Medulla oblongata (tissue), 1 donor: Measurements from ENCODE around the gene OR6J1.
A peak's percentile ranks its signal among the peaks of the same experiment; 100 is the strongest.
"Not testable (repeated sequence)": the region's sequence is repeated elsewhere in the genome, so short reads cannot be mapped to it uniquely, and the experiment has no call there.

ENCODE experiments used
- DNase-seq: peaks from one replicate; pipeline ENCODE4 v3.0.0-alpha.2; 2015; ENCODE audit errors: extremely low spot score

The OR6J1 gene

GRCh38 chr14:22606380-22606779 is 37.8 kb downstream of the OR6J1 start:
- no peak for DNase-seq

GRCh38 chr14:22602862-22603261 is 41.3 kb downstream of the OR6J1 start:
- no peak for DNase-seq

- DNase-seq = no peak
Measured at GRCh38 chr14:22601996-22602395, 42.2 kb downstream of the OR6J1 start.

GRCh38 chr14:22601456-22601855 is 42.7 kb downstream of the OR6J1 start:
- DNase-seq = no peak

- no peak for DNase-seq
Measured at GRCh38 chr14:22600027-22600426, 44.1 kb downstream of the OR6J1 start.

GRCh38 chr14:22599349-22599748 is 44.8 kb downstream of the OR6J1 start:
- DNase-seq = no peak

GRCh38 chr14:22598896-22599244 is 45.3 kb downstream of the OR6J1 start:
- DNase-seq = peak; percentile 50

GRCh38 chr14:22598099-22598895 is 45.9 kb downstream of the OR6J1 start, which contains the start of gene ABHD4:
Gene ABHD4 (plus strand): TSS chr14:22598300. CDS start chr14:22598307, 7 bp downstream.
- peak; percentile 89 for DNase-seq

GRCh38 chr14:22597771-22598098 is 46.4 kb downstream of the OR6J1 start:
- DNase-seq = no peak

- DNase-seq = no peak
Measured at GRCh38 chr14:22597265-22597664, 46.9 kb downstream of the OR6J1 start.

- DNase-seq = no peak
Measured at GRCh38 chr14:22596354-22596879, 47.7 kb downstream of the OR6J1 start.

- DNase-seq = no peak
Measured at GRCh38 chr14:22594156-22594716, 49.9 kb downstream of the OR6J1 start.

GRCh38 chr14:22593601-22594000 is 50.6 kb downstream of the OR6J1 start:
- DNase-seq = no peak

- DNase-seq = no peak
Measured at GRCh38 chr14:22593189-22593588, 51.0 kb downstream of the OR6J1 start.

- peak; percentile 100 for DNase-seq
Measured at GRCh38 chr14:22589096-22589839, 54.9 kb downstream of the OR6J1 start, which contains the start of gene DAD1. Gene DAD1 (minus strand): TSS chr14:22589224. CDS start chr14:22589157, 67 bp downstream.

- DNase-seq = no peak
Measured at GRCh38 chr14:22588526-22589095, 55.5 kb downstream of the OR6J1 start.

GRCh38 chr14:22587677-22588422 is 56.3 kb downstream of the OR6J1 start:
- DNase-seq = not testable (repeated sequence)

- DNase-seq = no peak
Measured at GRCh38 chr14:22587247-22587646, 56.9 kb downstream of the OR6J1 start.

- DNase-seq = no peak
Measured at GRCh38 chr14:22583994-22584393, 60.2 kb downstream of the OR6J1 start.
